SK-N-MC (cell line): ENCODE measurements around the gene TBL1XR1.

Experiments used
- EZH2 ChIP-seq: fragments of 200-600 bp; sonication (generic); IDR thresholded peaks from one replicate; pipeline ENCODE4 v1.6.1; 2017; ENCODE audit warnings: antibody characterized with exemption
- FOXP2 ChIP-seq: optimal IDR thresholded peaks from 2 replicates; pipeline ENCODE3; 2011; ENCODE audit warnings: mild to moderate bottlenecking, moderate library complexity; ENCODE audit not compliant: insufficient read depth; ENCODE audit errors: extremely low read length, control extremely low read depth
- POLR2AphosphoS5 ChIP-seq: IDR thresholded peaks from 2 replicates; pipeline ENCODE4 v1.6.1; 2012; ENCODE audit warnings: mild to moderate bottlenecking, low read depth, low read length, borderline replicate concordance

DNA sequence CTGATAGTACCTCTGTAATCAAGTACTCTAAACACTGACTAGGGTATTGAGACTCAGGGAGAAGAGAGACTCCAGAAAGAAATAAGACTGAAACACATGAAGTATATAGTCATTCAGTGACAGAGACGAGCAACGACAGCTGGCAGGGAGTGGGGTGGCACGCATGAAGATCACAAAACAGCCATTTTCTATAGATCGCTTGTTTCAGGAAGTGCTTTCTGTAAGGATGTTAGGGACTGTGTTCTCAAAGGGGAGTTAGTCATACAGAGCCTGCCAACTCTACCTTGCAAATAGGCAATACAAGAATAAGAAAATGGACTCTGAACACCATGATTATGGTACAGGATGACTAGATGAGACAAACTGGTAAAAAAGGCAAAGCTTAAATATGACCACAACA lies 139.5 kb downstream of the TBL1XR1 start:
- TF ChIP-seq EZH2 (no peak), POLR2AphosphoS5 (no peak), FOXP2 (no peak)
